GM19467 (cell line): ENCODE measurements around the gene MKX.

Experiments
- ATAC-seq: cut with Tn5 transposase; IDR thresholded peaks from one replicate; pipeline ENCODE4 v1.9.1; 2021; ENCODE audit warnings: mild to moderate bottlenecking, moderate library complexity; ENCODE audit not compliant: unreplicated experiment

The MKX gene

DNA sequence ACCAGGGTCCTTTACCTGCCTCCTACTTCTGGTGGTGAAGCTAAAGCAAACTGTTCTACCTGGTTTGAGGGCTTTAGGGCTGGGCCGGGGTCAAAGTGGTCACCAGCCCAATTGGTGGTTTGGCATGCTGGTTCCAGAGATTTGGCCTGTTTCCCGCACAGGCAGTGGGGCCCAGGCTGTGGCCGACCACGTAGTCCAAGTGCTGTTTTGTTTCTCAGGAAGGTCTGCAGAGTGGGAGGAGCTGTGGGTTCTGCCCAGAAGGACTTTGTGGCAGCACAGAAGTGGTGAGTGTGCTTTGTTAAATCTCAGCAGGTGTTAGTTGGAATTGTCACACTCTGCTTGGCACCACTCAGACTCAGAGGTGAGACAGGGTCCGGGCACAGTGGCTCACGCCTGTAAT, 85.8 kb downstream of the MKX start:
- ATAC-seq = no peak

DNA sequence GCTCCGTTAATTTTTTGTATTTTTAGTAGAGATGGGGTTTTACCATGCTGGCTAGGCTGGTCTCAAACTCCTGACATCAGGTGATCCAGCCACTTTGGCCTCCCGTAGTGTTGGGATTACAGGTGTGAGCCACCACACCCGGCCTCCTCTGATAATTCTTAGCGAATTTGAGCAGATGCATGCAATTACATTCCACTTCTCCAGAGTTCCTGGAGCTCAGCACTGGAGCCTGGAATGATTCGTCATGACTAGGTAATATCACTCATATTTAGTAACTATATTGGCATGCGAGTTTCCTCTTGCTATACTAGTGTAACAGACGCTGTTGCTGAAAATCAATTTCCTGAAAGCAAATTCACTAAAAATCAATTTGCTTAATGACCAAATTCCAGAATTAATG, 86.8 kb downstream of the MKX start:
- ATAC-seq = no peak

DNA sequence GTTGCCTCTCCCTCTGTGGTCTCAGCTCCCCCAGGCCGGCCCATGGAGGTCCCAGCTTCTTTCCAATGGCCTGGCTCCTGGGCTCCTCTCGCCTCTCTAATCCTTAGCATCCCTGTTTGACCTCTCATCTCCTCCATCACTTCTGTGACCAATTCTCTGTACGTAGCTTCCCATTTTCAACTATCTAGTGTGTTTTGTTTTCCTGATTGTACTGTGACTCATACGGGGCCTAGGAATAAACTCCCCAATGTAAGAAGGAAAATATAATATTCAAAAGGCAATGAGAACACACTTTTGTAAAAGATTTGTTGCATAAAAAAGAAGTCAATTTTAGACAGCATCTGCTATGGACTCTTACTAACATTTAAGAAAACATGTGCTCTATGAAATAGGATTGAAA, 90.3 kb downstream of the MKX start:
- ATAC-seq = no peak

DNA sequence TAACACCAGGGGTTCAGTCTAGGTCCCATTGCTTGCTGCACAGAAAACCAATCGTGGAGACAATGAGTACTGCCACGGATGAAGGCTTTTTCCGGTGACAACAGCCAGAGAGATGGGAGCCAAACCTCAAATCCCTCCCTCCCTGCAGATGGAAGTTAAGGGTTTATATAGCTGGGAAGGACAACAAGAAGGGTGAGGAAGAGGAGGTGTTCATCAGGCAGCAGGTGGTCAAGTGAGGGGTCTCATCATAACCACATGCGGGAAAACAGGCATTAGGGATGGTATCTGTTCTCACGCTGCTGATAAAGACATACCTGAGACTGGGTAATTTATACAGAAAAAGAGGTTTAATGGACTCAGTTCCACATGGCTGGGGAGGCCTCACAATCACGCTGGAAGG, 91.3 kb downstream of the MKX start:
- no peak for ATAC-seq

DNA sequence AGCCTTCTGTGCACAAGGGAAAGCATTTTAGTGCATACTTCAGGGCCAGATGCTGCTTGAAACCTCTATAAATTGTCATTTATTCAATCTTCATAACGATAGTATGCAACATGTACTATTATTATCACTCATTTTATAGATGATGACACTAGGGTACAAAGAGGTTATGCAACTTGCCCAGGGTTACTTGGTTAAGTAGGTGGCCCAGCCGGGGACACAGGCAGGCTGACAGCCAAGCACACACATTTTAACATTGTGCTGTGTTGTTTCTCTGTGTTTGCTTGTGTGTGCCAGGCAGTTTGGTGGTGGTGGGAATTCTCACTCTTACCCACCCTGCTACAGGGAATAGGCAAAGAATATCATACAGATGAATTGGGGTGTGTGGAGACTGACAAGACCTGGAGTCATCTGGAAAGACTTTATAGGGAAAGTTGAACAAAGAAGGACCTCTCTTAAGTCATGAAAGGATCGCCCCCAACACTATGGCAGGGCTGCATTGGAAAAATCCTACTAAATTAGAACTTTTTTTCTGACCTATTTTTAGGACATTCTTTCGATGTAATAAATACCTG, 98.9 kb downstream of the MKX start:
- ATAC-seq = no peak

DNA sequence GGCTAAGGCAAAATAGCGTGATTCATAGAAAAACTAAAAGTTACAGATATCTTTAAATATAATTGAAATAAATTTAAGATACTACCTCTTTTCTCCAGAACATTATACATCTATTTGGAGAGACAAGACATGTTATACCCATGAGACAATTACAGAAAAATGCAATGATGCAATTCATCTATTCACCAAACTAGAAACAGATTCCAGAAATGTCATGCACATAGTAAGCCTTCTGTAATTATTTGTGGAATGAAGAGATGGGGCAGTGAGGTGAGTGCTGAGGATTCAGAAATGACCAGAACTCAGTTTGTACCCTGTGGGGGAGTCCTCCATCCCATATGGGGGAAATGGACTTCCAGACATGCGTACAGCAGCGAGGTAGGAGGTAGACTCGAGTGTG, 99.4 kb downstream of the MKX start:
- ATAC-seq = no peak

DNA sequence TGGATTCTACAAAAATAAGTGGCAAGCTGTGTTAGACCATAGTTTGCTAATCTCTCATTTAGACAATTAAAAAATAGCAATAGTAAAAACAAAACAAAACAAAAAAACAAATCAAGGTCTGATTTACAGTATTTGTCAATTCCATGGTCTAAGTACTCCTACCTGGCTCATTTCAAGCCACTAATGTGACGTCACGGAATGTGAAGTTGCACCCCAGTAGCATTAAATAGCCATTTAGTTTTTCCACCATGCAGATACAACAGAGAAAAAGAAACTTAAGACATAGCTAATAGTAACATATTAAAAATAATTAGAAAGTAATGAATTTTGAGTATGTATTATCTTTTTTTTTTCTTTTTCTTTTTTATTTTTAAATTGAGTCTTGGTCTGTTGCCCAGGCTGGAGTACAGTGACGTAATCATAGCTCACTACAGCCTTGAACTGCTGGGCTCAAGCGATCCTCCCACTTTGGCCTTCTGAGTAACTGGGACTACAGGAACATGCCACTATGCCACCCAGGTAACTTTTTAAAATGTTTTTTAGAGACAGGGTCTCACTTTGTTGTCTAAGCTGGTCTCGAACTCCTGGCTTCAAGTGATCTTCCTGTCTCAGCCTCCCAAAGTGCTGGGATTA, 101.2 kb downstream of the MKX start:
- ATAC-seq = no peak

DNA sequence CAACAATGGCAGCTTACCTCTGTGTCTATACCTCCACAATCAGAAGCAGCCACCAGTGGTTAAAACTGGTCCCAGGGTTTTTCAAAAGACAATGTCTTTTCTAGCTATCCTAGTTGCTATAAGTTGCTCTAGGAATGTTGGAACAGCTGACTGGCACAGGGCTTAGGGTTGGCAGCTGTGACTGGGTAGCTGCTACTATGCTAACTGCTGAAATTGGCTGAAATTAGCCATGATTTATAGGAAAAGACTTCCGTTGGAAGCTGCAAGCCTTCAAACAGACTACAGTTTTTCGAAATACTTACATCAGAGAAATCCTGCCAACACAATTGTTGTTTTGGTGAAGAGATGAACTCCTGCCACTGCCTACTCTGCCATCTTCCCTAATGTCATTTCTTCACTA, 102.3 kb downstream of the MKX start:
- ATAC-seq = no peak

DNA sequence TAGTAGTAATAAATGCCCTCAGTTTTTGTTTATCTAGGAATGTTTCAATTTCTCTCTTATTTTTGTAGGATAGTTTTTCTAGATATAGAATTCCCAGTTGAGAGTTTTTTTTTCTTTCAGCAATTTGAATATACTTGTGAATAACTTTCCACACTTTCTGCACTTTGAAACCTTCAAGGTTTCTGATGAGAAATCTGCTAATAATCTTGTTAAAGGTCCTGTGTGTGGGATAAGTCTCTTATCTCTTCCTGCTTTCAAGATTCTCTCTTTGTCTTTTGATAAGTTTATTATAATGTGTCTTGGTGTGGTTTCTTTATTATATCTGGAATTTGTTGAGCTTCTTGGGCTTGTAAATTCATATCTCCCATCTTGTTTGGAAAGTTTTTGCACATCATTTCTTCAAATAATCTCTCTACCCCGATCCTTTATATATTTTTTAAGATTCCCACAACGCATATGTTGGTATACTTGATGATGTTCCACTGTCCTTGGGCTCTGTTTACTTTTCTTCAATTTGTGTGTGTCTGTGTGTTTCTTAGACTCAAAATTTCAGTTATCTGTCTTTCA, 103.5 kb downstream of the MKX start:
- ATAC-seq = no peak

DNA sequence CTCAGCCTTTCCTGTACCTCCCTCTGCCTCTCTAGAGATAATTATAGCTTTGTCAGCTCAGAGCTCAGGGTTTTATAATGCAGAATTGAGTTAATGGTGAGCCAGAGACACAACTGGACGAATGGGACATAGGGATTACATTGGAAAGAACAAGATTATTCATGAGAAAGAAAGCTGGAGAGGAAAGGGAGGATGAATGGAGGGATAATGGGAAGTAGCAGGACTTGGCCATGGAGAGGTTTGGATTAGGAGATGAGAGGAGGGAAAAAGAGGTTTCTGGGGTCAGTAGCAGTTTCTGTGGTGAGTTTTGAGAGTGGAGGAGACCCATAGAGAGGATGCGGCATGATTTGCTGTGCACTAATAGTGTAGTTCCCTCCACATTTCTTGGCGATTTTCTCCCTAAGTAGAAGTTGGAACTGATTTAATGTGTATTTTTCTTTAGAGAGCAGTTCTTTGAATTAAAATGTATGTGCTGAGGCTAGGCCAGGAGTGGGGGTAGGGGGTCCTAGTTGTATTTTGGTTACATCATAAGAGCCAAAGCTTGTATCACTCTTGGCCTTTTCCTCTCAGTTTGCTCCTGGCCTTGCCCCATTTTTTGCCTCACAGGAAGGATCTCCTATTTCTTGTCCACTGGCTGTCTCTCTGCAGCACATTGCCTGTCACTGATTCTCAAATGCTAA, 107.4 kb downstream of the MKX start:
- ATAC-seq = no peak

DNA sequence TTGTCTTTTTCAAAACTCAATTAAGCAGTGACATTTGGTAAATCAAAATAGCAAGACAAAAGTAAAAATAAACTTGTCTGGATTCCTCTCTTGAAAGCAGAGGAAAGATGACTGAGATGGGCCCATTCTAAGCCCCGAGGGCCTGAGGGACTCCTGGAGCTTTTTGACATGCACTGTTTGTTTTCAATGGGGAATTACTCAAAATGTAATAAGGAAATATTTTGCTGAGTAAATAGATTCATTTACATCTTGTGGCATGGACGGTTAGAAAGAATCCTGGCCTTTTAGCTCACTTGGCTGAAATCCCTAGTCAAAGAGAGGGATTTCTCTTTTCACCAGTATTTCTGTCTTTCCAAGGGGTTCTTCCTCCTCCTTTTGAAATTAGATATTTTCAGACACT, 108.0 kb downstream of the MKX start:
- ATAC-seq = no peak

DNA sequence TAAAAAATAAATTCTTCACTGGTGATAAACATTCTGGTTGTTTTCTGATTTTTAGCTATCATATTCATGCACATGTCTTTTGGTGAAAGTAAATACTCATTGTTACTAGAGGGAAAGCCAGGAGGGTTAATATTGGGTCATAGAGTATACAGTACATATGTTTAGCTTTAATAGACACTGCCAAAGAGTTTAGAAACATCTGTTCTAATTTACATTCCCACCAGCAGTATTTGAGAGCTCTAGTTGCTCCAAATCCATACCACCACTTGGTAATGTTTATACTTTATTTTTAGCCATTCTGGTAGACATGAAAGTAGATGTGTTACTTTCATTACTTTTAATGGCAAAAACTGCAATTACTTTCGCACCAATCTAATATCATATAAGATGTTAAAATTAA, 108.8 kb downstream of the MKX start:
- ATAC-seq = no peak

DNA sequence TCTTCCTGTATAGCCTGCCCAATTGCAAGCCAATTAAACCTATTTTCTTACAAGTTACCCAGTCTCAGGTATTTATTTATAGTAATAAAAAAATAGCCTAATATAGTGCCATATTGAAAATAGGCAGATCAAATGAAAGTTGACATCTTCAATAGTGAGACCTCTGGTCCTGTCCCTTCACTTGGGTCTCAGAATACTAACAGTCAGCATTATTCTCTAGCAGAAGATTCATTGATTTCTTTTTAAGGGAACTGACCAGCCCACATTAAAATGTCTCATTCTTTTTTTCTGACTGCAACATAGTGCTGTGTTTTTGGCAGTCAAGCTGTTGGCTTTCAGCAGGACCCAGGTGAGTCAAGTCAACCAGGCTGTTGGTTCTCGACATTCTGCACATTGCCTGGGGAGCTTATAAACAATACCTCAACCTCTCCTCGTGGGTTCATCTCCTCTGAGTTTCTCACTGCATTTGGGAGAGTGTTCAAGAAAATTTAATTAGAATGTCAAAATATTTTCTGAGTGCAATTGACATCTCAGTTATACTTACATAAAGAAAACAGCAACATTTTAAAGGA, 109.8 kb downstream of the MKX start:
- ATAC-seq = no peak

DNA sequence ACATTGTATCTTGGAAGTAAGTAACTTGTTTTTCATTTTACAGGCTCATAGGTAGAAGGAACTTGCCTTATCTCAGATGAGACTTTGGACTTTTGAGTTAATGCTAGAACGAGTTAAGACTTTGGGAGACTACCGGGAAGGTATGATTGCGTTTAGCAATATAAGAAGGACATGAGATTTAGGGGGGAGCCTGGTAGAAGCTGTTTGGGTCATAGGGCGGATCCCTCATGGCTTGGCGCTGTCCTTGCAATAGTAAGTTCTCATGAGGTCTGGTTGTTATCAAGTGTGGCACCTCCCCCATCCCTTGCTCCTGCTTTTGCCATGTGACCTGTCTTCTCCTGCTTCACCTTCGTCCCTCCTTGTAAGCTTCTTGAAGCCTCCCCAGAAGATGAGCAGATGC, 110.3 kb downstream of the MKX start:
- no peak for ATAC-seq

DNA sequence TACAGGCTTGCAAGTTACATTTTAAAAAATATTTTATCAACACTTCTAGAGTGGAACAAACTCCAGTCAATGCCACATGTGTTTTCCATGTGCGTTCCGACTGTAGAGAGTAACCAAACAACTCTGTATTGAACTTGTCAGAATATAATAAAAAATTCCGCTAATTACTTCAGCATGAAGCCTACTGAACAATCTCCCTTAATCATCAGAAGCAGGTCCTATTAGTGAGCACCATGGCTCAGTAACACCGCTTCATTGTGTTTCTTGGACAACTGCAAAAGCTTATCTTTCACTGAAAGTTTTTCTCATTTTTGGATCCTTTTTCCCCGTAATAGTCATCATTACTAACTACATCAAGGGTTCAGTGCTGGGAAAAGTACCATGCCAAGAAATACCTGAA, 117.0 kb downstream of the MKX start:
- ATAC-seq = no peak

DNA sequence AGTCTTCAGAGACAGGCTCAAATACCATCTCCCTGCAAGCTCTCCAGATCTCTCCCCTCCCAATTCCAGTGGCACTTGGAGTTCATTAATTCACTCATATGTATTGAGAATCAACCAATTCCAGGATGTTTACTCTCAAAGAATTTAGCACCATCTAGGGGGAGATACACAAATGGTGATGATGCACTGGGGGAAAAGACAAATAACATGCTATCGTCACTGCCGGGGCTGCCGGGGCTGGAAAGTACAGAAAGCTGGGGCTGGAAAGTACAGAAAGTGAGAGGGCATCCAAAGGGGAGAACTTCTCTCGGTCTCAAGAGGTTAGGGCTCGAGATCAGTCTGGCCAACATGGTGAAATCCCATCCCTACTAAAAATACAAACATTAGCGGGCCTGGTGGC, 118.7 kb downstream of the MKX start:
- no peak for ATAC-seq

DNA sequence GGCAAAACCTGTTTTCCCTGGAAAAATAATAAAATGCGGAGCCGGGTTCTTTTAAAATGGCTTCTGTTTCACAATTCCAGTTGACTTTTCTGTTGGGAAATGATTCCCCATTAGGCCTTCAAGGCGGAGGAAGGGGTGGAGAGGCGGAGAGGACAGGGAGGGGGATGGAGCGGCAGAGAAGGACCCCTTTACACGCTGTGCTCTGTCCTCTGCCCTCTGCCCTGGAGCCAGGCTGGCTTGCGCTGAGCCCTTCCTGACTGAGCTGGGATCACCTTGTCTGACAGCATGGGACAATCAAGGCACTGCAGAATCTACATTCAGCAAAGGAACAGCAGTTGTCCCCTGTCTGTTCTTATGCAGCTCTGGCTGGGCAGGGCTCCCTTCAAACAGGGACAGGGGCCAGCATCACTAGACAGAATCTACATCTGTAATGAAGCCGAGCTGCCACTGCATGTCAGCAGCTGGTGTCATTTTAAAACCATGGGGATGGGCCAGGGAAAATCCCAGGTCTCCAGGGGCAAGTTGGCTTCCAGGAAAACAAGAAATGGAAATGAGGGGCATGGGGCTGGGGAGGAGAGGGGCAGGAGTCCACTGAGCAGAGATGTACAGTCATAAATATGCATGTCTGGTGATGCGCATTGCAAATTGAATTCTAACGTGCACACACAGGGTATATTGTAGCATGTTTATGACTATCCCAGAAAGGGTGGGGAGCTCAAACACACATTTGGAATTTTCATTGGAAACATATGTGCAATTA, 120.0 kb downstream of the MKX start:
- no peak for ATAC-seq

DNA sequence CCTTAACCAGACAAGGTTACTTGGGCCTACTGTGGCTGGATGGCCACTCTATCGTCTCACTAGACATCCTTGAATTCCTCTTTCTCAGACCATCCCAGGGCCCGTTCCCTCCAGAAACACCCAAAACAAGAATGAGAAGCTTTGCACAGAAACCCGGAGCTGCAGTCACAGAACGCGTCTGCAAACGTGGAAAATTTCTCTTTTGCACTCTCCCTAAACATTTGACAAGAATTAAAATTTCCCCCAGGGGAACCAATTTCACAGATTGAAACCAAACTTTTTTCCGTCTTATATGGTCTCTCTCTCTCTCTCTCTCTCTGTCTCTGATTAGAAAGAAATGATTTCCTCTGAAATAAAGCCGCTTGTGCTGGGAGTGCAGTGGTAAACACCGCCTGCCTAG, 120.7 kb downstream of the MKX start:
- no peak for ATAC-seq
